HS-27A (cell line): ENCODE results near the gene GCLM.

Source experiments
- DNase-seq: peaks from one replicate; pipeline ENCODE4 v3.0.0-alpha.2; 2012; ENCODE audit warnings: low read depth, missing footprints

GCLM gene

DNA sequence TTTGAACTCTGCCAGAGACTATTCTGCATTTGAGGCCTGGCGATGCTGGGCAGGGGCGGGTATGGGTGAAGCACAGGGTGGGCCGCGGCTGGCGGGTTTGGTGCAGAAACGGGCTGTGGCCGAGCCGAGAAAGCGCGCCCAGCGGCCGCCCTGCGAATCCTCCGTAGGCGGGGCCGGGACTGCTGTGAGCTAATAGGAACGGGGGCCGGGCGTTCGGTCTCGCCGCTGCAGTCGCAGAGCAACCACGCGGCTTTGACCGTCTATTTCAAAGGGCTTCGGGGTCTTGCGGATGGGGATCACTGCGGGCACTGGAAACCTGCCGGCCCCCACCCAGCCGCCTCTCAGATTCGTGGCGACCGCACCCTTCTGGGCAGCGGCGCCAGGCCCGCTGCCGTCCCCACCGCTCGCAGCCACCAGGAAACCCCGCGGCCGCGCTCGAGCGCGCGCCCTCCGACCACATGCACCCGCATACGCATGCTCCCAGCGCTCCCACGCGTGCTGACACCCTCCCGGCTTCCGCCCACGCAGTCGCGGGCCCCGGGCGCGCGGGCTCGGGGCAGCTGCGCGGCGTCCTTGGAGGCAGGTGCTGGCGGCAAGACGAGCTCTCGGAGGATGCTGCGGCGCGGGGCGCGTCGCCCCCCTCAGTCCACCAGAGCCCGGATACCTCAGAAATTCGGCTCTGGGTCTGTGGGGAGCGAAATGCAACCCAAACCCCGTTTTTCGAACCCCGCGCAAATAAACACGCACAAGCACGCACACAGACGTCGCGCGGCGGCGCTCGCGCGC lies 62.8 kb downstream of the GCLM start:
- peak; percentile 72 for DNase-seq

DNA sequence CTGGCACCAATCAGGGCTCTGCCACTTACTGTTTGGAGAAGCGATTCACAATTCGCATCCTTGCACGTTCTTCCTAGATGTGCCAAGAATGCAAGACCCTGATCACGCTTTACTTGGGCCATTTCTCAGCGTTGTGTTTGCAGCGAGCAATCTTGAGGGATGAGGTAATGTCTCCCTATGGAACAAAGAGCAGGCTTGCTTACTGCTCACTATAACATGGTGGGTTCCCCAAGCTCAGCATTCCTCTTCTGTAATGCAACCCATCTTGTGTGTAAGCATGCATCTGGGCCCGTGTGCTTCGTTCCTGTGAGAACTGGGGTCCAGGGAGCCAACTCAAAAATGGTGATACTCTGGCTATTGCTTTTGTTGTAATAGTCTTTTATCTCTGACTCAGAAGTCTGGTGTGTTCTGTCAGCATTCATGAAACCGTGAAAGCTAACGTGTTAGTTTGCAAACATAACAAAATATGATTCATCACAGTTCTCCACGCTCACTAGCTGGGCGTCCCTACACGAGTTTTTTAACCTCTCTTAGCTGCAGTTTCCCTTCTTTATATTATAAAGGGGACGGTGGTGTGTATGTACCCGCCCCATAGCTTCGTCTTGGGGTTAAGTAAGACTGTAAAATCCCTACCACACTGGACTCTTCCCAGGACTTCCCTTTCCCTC lies 63.6 kb downstream of the GCLM start:
- DNase-seq: peak; percentile 80

DNA sequence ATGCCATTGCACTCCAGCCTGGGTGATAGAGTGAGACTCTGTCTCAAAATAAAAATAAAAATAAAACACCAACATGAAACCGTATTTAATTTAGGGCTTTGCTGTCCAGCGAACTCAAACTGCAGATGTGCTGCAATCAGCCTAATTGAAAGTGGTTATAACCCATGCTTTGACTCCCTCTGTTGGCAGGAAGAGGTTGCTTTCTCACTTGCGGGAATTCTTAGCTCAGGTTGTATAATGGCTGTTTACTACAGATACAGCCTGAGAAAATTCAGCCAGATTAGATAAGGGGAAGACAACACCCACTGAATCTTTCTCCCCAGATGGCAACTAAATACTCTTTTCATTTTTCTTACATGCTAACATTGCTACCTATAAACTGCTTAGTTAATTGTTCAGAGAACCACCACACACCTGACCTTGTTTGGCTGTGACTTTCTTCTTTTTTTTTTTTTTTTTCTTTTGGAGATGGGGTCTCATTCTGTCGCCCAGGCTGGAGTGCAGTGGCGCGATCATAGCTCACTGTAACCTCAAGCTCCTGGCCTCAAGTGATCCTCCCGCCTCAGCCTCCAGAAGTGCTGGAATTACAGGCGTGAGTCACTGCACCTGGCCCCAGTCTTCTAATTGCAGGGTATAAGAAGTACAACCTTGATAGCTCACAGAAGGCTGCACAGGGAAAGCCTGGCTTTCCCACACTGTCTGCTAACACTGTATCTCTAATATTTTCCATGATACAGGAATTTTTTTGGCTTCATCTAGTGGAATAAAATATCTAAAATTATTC lies 64.8 kb downstream of the GCLM start:
- DNase-seq: peak; percentile 64

DNA sequence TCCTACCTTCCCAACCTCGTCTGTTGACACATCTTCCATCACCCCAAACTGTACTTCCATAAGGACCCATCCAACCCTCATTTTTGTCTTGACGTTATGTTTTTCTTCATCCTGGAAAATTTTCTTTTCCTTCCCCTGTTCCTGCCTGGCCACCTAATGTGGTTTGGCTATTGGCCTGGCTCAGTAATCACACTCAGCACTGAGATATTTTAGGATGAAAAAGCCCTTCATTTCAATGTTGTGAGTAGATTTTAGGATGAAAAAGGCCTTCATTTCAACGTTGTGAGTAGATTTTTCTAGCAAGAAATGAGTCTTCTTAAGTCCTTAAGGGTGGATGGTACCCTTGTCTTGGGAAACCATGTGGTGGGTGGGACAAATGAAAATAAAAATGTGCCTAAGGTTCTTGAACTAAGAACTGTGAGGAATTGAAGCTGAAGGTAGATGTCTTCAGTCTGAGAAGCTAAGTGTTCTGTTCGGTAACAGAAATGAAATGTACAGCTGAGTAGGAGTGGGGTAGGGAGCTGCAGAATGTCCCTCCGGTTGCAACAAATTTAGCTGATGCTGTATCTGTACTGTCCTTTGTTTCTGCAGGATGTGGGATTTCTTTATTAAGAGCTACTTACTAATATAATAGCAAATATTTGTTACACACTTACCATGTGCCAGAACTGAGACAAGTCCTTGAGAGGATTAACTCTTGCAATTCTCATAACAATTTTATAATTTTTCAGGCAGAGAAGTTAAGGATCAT lies 66.3 kb downstream of the GCLM start:
- DNase-seq: no peak

- no peak for DNase-seq
Observed at GRCh38 chr1:93841771-93842170, 67.5 kb downstream of the GCLM start.

- DNase-seq: no peak
Observed at GRCh38 chr1:93840956-93841482, 68.2 kb downstream of the GCLM start.

DNA sequence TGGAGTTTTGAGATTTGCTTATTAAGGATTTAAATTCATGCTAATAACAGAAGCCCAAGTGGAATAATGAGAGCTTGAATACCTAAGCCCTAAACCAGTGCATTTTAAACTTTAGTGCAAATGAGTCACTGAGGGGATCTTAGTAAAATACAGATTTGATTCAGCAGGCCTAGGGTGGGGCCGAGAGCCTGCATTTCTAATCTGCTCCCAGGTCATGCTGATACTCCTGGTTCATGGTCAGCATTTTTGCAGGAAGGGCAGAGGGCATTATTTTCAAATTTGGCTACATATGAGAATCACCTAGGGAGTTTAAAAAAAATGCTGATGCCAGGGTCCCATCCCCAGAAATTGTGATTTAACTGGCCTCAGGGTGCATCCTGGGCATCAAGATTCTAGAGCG lies 69.5 kb downstream of the GCLM start:
- no peak for DNase-seq

- DNase-seq: no peak
Observed at GRCh38 chr1:93839307-93839706, 69.9 kb downstream of the GCLM start.

DNA sequence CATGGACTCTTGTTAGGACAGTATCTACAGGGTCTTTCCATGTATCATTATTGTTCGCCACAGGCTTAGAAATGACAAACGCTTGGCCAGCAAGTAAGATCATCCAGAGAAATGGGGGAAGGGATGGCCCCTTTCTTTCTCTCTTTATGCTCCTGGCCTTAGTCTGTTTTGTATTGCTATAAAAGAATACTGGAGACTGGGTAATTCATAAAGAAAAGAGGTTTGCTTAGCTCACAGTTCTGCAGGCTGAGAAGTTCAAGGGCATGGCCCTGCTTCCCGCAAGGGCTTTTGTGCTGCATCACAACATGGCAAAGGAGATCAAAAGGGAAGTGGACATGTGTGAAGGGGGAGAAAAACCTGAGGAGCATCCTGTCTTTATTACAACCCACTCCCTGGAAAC lies 71.3 kb downstream of the GCLM start:
- DNase-seq: no peak
